ENCODE measurements around the gene TMEM108.

DNA sequence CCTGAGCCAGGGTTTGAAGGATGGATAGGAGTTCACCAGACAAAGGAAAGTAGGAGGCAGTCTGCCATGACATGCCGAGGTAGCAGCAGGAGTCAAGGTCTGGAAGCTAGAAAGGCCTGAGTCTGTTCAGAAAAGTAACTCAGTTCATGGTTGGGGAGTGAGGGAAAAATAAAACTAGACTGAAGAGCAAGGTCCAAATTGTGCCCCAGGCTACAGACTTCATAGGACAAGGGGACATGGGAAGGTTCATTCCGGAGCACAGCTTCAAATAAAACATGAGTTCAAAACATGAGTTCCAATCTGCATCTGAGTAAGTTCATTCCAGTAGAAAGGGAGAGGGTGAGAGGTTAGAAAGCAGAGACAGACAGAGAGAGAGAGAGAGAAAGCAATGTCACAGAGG is 401.4 kb downstream of the TMEM108 start:
- TF ChIP-seq YY1 (IDR thresholded peaks at IDR 0.05; ENCODE audit: insufficient read depth, insufficient read length) (no peak), SUZ12 (IDR thresholded peaks at IDR 0.05; ENCODE audit: extremely low read depth, insufficient read depth, insufficient read length) (no peak), ZNF274 (IDR thresholded peaks at IDR 0.05; ENCODE audit: low read depth, low read length) (no peak)

Data from NT2/D1 (cell line).